ENCODE data around the gene ADAM19. TPM values are rescaled to one million over a fixed set of nuclear protein-coding genes. Genes with fewer than 3 reads are reported as not detected.

ADAM19 gene
- total and polyA plus RNA-seq, 2 experiments from 2014 or later, result 9.1 to 13.2 TPM

DNA sequence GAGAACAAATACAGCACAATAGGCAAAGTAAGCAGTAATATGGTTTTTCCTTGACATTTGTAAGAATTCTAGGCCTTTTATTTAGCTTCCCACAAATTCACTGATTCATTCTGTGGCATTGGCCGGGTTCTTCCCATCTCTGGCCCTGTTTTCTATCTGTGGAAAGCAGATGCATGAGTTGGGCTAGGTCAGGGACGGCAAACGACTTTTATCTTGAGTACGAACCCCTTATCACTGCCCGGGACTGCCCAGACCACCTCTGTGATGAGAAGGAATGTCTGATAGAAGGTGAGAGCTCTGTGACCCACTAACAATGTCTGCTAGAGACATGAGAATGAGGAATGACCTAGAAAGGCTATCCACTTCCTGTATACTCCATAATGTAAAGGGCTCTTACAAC lies 35.4 kb upstream of the ADAM19 start (continued):
- TF ChIP-seq ZNF462 (CRISPR knock-in tag; IDR thresholded peaks at IDR 0.05) (no peak), EZH2 (IDR thresholded peaks at IDR 0.05; ENCODE audit: low read depth, unreplicated experiment) (no peak), ETS1 (IDR thresholded peaks at IDR 0.05) (no peak), CREB1 (CRISPR knock-in tag; IDR thresholded peaks at IDR 0.05; ENCODE audit: low read depth) (no peak), POLR2AphosphoS5 (IDR thresholded peaks at IDR 0.05; ENCODE audit: low read depth) (no peak), ZNF114 (CRISPR knock-in tag; IDR thresholded peaks at IDR 0.05) (no peak), STAT1 (IDR thresholded peaks at IDR 0.05; ENCODE audit: unreplicated experiment) (no peak)
- TF ChIP-seq, protein P1, sequence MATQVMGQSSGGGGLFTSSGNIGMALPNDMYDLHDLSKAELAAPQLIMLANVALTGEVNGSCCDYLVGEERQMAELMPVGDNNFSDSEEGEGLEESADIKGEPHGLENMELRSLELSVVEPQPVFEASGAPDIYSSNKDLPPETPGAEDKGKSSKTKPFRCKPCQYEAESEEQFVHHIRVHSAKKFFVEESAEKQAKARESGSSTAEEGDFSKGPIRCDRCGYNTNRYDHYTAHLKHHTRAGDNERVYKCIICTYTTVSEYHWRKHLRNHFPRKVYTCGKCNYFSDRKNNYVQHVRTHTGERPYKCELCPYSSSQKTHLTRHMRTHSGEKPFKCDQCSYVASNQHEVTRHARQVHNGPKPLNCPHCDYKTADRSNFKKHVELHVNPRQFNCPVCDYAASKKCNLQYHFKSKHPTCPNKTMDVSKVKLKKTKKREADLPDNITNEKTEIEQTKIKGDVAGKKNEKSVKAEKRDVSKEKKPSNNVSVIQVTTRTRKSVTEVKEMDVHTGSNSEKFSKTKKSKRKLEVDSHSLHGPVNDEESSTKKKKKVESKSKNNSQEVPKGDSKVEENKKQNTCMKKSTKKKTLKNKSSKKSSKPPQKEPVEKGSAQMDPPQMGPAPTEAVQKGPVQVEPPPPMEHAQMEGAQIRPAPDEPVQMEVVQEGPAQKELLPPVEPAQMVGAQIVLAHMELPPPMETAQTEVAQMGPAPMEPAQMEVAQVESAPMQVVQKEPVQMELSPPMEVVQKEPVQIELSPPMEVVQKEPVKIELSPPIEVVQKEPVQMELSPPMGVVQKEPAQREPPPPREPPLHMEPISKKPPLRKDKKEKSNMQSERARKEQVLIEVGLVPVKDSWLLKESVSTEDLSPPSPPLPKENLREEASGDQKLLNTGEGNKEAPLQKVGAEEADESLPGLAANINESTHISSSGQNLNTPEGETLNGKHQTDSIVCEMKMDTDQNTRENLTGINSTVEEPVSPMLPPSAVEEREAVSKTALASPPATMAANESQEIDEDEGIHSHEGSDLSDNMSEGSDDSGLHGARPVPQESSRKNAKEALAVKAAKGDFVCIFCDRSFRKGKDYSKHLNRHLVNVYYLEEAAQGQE (IDR thresholded peaks at IDR 0.05; ENCODE audit: unreplicated experiment), result no peak

Measured in GM23338 (cell line).